Bronchial epithelial cell (primary cell): ENCODE measurements around the gene MIER3. TPM values are rescaled to one million over a fixed set of nuclear protein-coding genes. Genes with fewer than 3 reads are reported as not detected.

Experiments used
- DNase-seq: peaks from one replicate; pipeline ENCODE4 v3.0.0-alpha.2; 2010; ENCODE audit warnings: low read depth
- FAIRE-seq: peaks from 2 replicates; lab custom pipeline; 2011; peaks lifted over from hg19 to GRCh38; lab: Jason Lieb, UNC
- H3K27me3 ChIP-seq: 2 replicates; pipeline ENCODE4 v1.5.1; 2011; ENCODE audit warnings: low read length; ENCODE audit not compliant: control insufficient read depth, insufficient read depth
- H3K36me3 ChIP-seq: 2 replicates; pipeline ENCODE4 v1.5.1; 2011; ENCODE audit warnings: low read length; ENCODE audit not compliant: control insufficient read depth, insufficient read depth
- H3K4me3 ChIP-seq: 2 replicates; pipeline ENCODE4 v1.5.1; 2011; ENCODE audit warnings: mild to moderate bottlenecking, low read depth, low read length, control low read depth
- total RNA-seq: library from RNA; depleted of rRNA; stranded (reverse); fragments of >200 nt; gene quantifications from 2 replicates; pipeline ENCODE4 v1.2.1, GENCODE V29; 2014
- TF ChIP-seq, protein P1 (sequence below): IDR thresholded peaks from 2 replicates; pipeline ENCODE4 v1.5.1; 2011; ENCODE audit warnings: mild to moderate bottlenecking, moderate library complexity, low read length, control low read depth, inconsistent platforms; ENCODE audit not compliant: insufficient read depth, severe bottlenecking

MIER3 gene
- total RNA-seq, 1 donor from 2014 or later, result 32.9 TPM

- no peak for DNase-seq
- Histone ChIP-seq H3K4me3 (no peak overlapping the region), H3K36me3 (peaks cover 5% of the 10 kb centered on the region), H3K27me3 (no peaks in the 10 kb centered on the region)
- TF ChIP-seq, protein P1, sequence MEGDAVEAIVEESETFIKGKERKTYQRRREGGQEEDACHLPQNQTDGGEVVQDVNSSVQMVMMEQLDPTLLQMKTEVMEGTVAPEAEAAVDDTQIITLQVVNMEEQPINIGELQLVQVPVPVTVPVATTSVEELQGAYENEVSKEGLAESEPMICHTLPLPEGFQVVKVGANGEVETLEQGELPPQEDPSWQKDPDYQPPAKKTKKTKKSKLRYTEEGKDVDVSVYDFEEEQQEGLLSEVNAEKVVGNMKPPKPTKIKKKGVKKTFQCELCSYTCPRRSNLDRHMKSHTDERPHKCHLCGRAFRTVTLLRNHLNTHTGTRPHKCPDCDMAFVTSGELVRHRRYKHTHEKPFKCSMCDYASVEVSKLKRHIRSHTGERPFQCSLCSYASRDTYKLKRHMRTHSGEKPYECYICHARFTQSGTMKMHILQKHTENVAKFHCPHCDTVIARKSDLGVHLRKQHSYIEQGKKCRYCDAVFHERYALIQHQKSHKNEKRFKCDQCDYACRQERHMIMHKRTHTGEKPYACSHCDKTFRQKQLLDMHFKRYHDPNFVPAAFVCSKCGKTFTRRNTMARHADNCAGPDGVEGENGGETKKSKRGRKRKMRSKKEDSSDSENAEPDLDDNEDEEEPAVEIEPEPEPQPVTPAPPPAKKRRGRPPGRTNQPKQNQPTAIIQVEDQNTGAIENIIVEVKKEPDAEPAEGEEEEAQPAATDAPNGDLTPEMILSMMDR, result no peak
- FAIRE-seq, result no peak
Measured at GRCh38 chr5:56896763-56897162, 55.2 kb downstream of the MIER3 start.

DNA sequence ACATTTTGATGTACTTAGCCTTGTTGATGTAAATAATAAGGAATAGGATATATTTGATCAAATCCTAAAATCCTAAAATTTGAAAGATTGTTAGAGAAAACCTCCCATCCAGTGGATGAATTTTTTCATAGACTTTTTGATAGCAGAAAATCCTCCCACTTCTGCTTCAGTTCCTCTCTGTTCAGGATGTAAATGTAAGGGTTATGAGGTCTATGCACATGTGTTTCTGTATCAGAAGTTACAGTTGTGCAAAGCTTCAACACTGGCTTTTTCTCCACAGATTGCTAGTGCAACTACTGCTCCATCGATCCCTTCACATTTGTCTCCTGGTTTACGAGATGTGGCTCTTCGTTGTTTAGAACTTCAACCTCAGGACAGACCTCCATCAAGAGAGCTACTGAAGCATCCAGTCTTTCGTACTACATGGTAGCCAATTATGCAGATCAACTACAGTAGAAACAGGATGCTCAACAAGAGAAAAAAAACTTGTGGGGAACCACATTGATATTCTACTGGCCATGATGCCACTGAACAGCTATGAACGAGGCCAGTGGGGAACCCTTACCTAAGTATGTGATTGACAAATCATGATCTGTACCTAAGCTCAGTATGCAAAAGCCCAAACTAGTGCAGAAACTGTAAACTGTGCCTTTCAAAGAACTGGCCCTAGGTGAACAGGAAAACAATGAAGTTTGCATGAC is 58.5 kb downstream of the MIER3 start:
- no peak for DNase-seq
- FAIRE-seq, result no peak
- Histone ChIP-seq H3K4me3 (no peak overlapping the region), H3K36me3 (peaks cover 5% of the 10 kb centered on the region), H3K27me3 (no peaks in the 10 kb centered on the region)
- TF ChIP-seq, protein P1, result no peak

DNA sequence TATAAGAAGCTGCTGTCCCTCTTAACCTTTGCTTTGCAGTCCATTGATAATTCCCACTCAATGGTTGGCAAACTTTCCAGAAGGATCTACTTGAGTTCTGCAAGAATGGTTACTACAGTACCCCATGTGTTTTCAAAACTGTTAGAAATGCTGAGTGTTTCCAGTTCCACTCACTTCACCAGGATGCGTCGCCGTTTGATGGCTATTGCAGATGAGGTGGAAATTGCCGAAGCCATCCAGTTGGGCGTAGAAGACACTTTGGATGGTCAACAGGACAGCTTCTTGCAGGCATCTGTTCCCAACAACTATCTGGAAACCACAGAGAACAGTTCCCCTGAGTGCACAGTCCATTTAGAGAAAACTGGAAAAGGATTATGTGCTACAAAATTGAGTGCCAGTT is 70.4 kb downstream of the MIER3 start:
- TF ChIP-seq, protein P1, result no peak
- DNase-seq (no peak), FAIRE-seq (no peak)
- peaks cover 6% of the 10 kb centered on the region for H3K36me3 ChIP-seq
- H3K4me3 ChIP-seq, result no peak overlapping the region
- no peaks in the 10 kb centered on the region for H3K27me3 ChIP-seq

DNA sequence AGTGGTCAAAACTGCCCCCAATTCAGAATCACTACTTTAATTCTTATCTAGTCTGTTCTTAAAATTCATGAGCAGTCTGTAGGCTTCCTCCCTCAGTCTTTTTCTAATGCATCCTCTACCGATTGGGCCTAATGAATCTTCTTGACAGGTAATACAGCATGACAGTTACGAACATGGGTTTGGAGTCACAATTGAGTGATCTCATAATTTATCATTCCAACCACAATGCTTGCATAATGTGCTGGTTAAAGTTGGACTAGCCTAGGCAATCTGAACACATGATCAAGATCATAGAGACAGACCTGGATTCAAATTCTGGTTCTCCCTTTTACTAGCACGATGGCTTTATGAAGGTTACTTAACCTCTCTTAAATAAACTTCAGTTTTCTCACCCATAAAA is 75.6 kb downstream of the MIER3 start:
- peak; percentile 88 for DNase-seq
- no peak for FAIRE-seq
- Histone ChIP-seq H3K36me3 (peaks cover 7% of the 10 kb centered on the region), H3K4me3 (no peak overlapping the region), H3K27me3 (no peaks in the 10 kb centered on the region)
- TF ChIP-seq, protein P1, result no peak

DNA sequence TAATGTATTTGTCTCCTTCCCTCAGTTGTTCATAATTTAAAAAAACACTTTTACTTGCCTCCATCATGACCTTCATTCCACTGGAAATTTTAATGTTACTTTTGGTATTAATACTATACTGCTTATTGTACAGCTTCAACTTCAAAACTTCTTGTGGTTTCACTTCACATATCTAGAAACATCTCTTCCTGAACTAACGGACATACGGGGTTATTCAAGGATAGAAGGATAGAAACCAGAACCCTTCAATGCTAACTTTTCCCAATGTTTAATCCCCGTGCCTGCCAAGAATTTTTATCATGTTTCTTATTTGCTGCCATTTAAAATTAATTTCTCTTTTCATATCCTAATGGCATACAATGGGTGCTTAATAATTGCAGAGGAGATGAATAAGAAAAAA is 78.9 kb downstream of the MIER3 start:
- no peak for FAIRE-seq
- DNase-seq, result no peak
- H3K36me3 ChIP-seq, result peaks cover 7% of the 10 kb centered on the region
- no peak overlapping the region for H3K4me3 ChIP-seq
- H3K27me3 ChIP-seq, result no peaks in the 10 kb centered on the region
- TF ChIP-seq, protein P1, result no peak

DNA sequence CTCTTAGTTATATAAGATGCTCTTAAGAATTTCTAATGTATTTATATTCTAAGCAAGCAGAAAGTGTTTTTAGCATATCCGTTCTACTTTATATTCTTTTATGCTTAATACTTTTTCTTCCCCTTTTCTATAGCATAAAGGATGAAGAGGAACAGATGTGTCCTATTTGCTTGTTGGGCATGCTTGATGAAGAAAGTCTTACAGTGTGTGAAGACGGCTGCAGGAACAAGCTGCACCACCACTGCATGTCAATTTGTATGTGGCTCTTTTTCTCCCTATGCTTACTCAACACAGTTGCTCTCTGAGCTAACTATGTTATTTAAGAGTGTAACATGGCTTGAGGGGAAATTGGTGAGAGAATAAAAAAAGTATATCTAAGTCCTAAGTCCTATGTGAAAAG is 80.1 kb downstream of the MIER3 start:
- TF ChIP-seq, protein P1, result no peak
- DNase-seq (no peak), FAIRE-seq (no peak)
- H3K27me3 ChIP-seq, result no peaks in the 10 kb centered on the region
- peaks cover 6% of the 10 kb centered on the region for H3K36me3 ChIP-seq
- no peak overlapping the region for H3K4me3 ChIP-seq
